GM18909 (cell line): ENCODE measurements around the gene WDR20.
A peak's percentile ranks its signal among the peaks of the same experiment; 100 is the strongest.
"Not testable (repeated sequence)": the region's sequence is repeated elsewhere in the genome, so short reads cannot be mapped to it uniquely, and the experiment has no call there.

ENCODE experiments used
- ATAC-seq: cut with Tn5 transposase; IDR thresholded peaks from one replicate; pipeline ENCODE4 v1.9.1; 2021; ENCODE audit warnings: mild to moderate bottlenecking; ENCODE audit not compliant: unreplicated experiment, poor library complexity

Gene WDR20

GRCh38 chr14:102126807-102127455 lies 12.8 kb upstream of the WDR20 start:
- no peak for ATAC-seq

- no peak for ATAC-seq
Observed at GRCh38 chr14:102131741-102132140, 8.0 kb upstream of the WDR20 start.

- not testable (repeated sequence) for ATAC-seq
Observed at GRCh38 chr14:102134021-102134420, 5.7 kb upstream of the WDR20 start.

GRCh38 chr14:102134719-102135118 lies 5.0 kb upstream of the WDR20 start:
- ATAC-seq = not testable (repeated sequence)

- ATAC-seq = not testable (repeated sequence)
Observed at GRCh38 chr14:102135456-102135855, 4.2 kb upstream of the WDR20 start.

GRCh38 chr14:102138535-102138934 lies 1.2 kb upstream of the WDR20 start:
- ATAC-seq = no peak

GRCh38 chr14:102138961-102139285 lies 774 bp upstream of the WDR20 start:
- ATAC-seq = no peak

- peak; percentile 27 for ATAC-seq
Observed at GRCh38 chr14:102140027-102140749, 491 bp downstream of the WDR20 start.

- ATAC-seq = no peak
Observed at GRCh38 chr14:102140750-102141145, 1.1 kb downstream of the WDR20 start.

GRCh38 chr14:102141797-102142196 lies 2.1 kb downstream of the WDR20 start:
- ATAC-seq = no peak

- no peak for ATAC-seq
Observed at GRCh38 chr14:102144914-102145313, 5.2 kb downstream of the WDR20 start.

GRCh38 chr14:102145395-102145794 lies 5.7 kb downstream of the WDR20 start:
- ATAC-seq = no peak

- no peak for ATAC-seq
Observed at GRCh38 chr14:102146423-102146822, 6.7 kb downstream of the WDR20 start.

GRCh38 chr14:102150083-102150482 lies 10.4 kb downstream of the WDR20 start:
- ATAC-seq = no peak

- ATAC-seq = no peak
Observed at GRCh38 chr14:102150744-102151143, 11.0 kb downstream of the WDR20 start.

GRCh38 chr14:102151411-102151810 lies 11.7 kb downstream of the WDR20 start:
- not testable (repeated sequence) for ATAC-seq

- ATAC-seq = no peak
Observed at GRCh38 chr14:102154121-102154520, 14.4 kb downstream of the WDR20 start.

- ATAC-seq = no peak
Observed at GRCh38 chr14:102154821-102155549, 15.3 kb downstream of the WDR20 start.

GRCh38 chr14:102157346-102157745 lies 17.6 kb downstream of the WDR20 start:
- no peak for ATAC-seq

- no peak for ATAC-seq
Observed at GRCh38 chr14:102158797-102159196, 19.1 kb downstream of the WDR20 start.

GRCh38 chr14:102159841-102160240 lies 20.1 kb downstream of the WDR20 start:
- no peak for ATAC-seq
